H9 (cell line): Measurements from ENCODE around the gene SAP30L. TPM values are rescaled to one million over a fixed set of nuclear protein-coding genes. Genes with fewer than 3 reads are reported as not detected.

Experiments used
- DNase-seq: peaks from one replicate; pipeline ENCODE4 v3.0.0-alpha.2; 2017
- H2AFZ ChIP-seq: one replicate; pipeline ENCODE4 v1.6.1; 2013; ENCODE audit warnings: mild to moderate bottlenecking, low read length, control low read depth, moderate library complexity
- H2AK5ac ChIP-seq: 2 replicates; pipeline ENCODE4 v1.6.1; 2013; ENCODE audit warnings: low read length, control low read depth, mixed read lengths; ENCODE audit not compliant: insufficient read length
- H2BK120ac ChIP-seq: one replicate; pipeline ENCODE4 v1.6.1; 2013; ENCODE audit warnings: low read depth, mild to moderate bottlenecking, low read length, control low read depth, inconsistent platforms; ENCODE audit not compliant: poor library complexity, severe bottlenecking
- H2BK12ac ChIP-seq: 2 replicates; pipeline ENCODE4 v1.6.1; 2013; ENCODE audit warnings: low read length, control low read depth, mixed read lengths, low read depth; ENCODE audit not compliant: insufficient read length
- H2BK15ac ChIP-seq: 2 replicates; pipeline ENCODE4 v1.6.1; 2013; ENCODE audit warnings: low read depth, low read length, control low read depth
- H2BK20ac ChIP-seq: one replicate; pipeline ENCODE4 v1.6.1; 2013; ENCODE audit warnings: low read depth, mild to moderate bottlenecking, low read length, control low read depth, inconsistent platforms; ENCODE audit not compliant: poor library complexity, severe bottlenecking
- H2BK5ac ChIP-seq: 2 replicates; pipeline ENCODE4 v1.6.1; 2013; ENCODE audit warnings: low read length, control low read depth, mixed read lengths; ENCODE audit not compliant: insufficient read length
- H3K14ac ChIP-seq: 2 replicates; pipeline ENCODE4 v1.6.1; 2013; ENCODE audit warnings: low read length, control low read depth; ENCODE audit not compliant: insufficient read depth
- H3K18ac ChIP-seq: 2 replicates; pipeline ENCODE4 v1.6.1; 2013; ENCODE audit warnings: low read depth, mild to moderate bottlenecking, mixed read lengths, low read length, control low read depth; ENCODE audit not compliant: insufficient read length
- H3K23ac ChIP-seq: 2 replicates; pipeline ENCODE4 v1.6.1; 2013; ENCODE audit warnings: low read length, control low read depth, mixed read lengths, low read depth; ENCODE audit not compliant: insufficient read length
- H3K23me2 ChIP-seq: 2 replicates; pipeline ENCODE4 v1.6.1; 2013; ENCODE audit warnings: low read depth, mild to moderate bottlenecking, mixed read lengths, low read length, control low read depth; ENCODE audit not compliant: insufficient read length, poor library complexity, severe bottlenecking
- H3K27ac ChIP-seq: 2 replicates; pipeline ENCODE4 v1.5.1; 2013; ENCODE audit warnings: low read length, control low read depth, mixed read lengths, low read depth; ENCODE audit not compliant: insufficient read length
- H3K27me3 ChIP-seq: 2 replicates; pipeline ENCODE4 v1.6.1; 2013; ENCODE audit warnings: low read length, control low read depth, inconsistent platforms; ENCODE audit not compliant: insufficient read depth
- H3K4ac ChIP-seq: 2 replicates; pipeline ENCODE4 v1.6.1; 2013; ENCODE audit warnings: low read depth, mild to moderate bottlenecking, control low read depth, inconsistent platforms, low read length, moderate library complexity
- H3K4me1 ChIP-seq: 2 replicates; pipeline ENCODE4 v1.6.1; 2013; ENCODE audit warnings: low read length, control low read depth, inconsistent platforms; ENCODE audit not compliant: insufficient read depth
- H3K4me2 ChIP-seq: 2 replicates; pipeline ENCODE4 v1.6.1; 2013; ENCODE audit warnings: low read length, control low read depth, mixed read lengths; ENCODE audit not compliant: insufficient read length, insufficient read depth
- H3K56ac ChIP-seq: 2 replicates; pipeline ENCODE4 v1.6.1; 2013; ENCODE audit warnings: low read depth, mild to moderate bottlenecking, mixed read lengths, low read length, control low read depth; ENCODE audit not compliant: insufficient read length
- H3K79me1 ChIP-seq: 2 replicates; pipeline ENCODE4 v1.6.1; 2013; ENCODE audit warnings: low read depth, mild to moderate bottlenecking, moderate library complexity, low read length, control low read depth, inconsistent platforms; ENCODE audit not compliant: insufficient read depth, poor library complexity, severe bottlenecking
- H3K79me2 ChIP-seq: 2 replicates; pipeline ENCODE4 v1.6.1; 2013; ENCODE audit warnings: low read length, control low read depth, inconsistent platforms; ENCODE audit not compliant: insufficient read depth
- H3K9ac ChIP-seq: 2 replicates; pipeline ENCODE4 v1.6.1; 2013; ENCODE audit warnings: low read length, control low read depth, mixed read lengths; ENCODE audit not compliant: insufficient read length; ENCODE audit errors: extremely low read depth
- H3K9me3 ChIP-seq: one replicate; pipeline ENCODE4 v1.6.1; 2013; ENCODE audit warnings: low read depth, low read length, inconsistent platforms; ENCODE audit not compliant: control insufficient read depth
- H3T11ph ChIP-seq: one replicate; pipeline ENCODE4 v1.6.1; 2013; ENCODE audit warnings: mild to moderate bottlenecking, low read length, control low read depth, inconsistent platforms
- H4K20me1 ChIP-seq: one replicate; pipeline ENCODE4 v1.6.1; 2013; ENCODE audit not compliant: control insufficient read depth, insufficient read length, insufficient read depth
- H4K5ac ChIP-seq: 2 replicates; pipeline ENCODE4 v1.6.1; 2013; ENCODE audit warnings: low read depth, mild to moderate bottlenecking, mixed read lengths, low read length, control low read depth; ENCODE audit not compliant: insufficient read length
- H4K8ac ChIP-seq: replicated peaks from 2 replicates; pipeline ENCODE4 v1.6.1; 2013; ENCODE audit warnings: low read length, control low read depth, mixed read lengths, low read depth; ENCODE audit not compliant: insufficient read length
- H4K91ac ChIP-seq: 2 replicates; pipeline ENCODE4 v1.6.1; 2013; ENCODE audit warnings: low read depth, mild to moderate bottlenecking, moderate library complexity, mixed read lengths, low read length, control low read depth; ENCODE audit not compliant: insufficient read length
- H3K27ac Mint-ChIP-seq, 3 experiments: 2 replicates in 2 of 3; 3 replicates in 1 of 3; pipeline ENCODE4 v1.8.0; 2020 to 2021; ENCODE audit warnings: mixed read lengths in 3 of 3, mild to moderate bottlenecking in 1 of 3, moderate library complexity in 1 of 3
- H3K27me3 Mint-ChIP-seq: 2 replicates; pipeline ENCODE4 v1.8.0; 2021; ENCODE audit warnings: low read depth, mild to moderate bottlenecking, moderate library complexity, mixed read lengths
- H3K36me3 Mint-ChIP-seq, 3 experiments: 2 replicates in 2 of 3; 3 replicates in 1 of 3; pipeline ENCODE4 v1.8.0; 2020 to 2021; ENCODE audit warnings: low read depth in 3 of 3, mixed read lengths in 3 of 3; ENCODE audit not compliant: insufficient read depth in 1 of 3
- H3K4me1 Mint-ChIP-seq, 2 experiments: 2 replicates each; pipeline ENCODE4 v1.8.0; 2020; ENCODE audit warnings: mixed read lengths in 2 of 2
- H3K4me3 Mint-ChIP-seq, 2 experiments: 2 replicates in 1 of 2; 3 replicates in 1 of 2; pipeline ENCODE4 v1.8.0; 2020 to 2021; ENCODE audit warnings: mild to moderate bottlenecking in 2 of 2, mixed read lengths in 2 of 2, moderate library complexity in 1 of 2
- H3K9me3 Mint-ChIP-seq, 2 experiments: 2 replicates in 1 of 2; 3 replicates in 1 of 2; pipeline ENCODE4 v1.8.0; 2020; ENCODE audit warnings: mild to moderate bottlenecking in 2 of 2, mixed read lengths in 2 of 2, moderate library complexity in 1 of 2
- CTCF ChIP-seq: fragments of 200-600 bp; sonication (generic); conservative IDR thresholded peaks from 3 replicates; pipeline ENCODE4 v1.8.0; 2021; ENCODE audit warnings: antibody characterized with exemption, mild to moderate bottlenecking
- whole genome bisulfite sequencing: extraction: QIAGEN DNeasy Blood & Tissue Kit; methylation state at CpG from one replicate; pipeline ENCODE4 v1.1.7; 2013; ENCODE audit warnings: missing lambda C conversion rate, low lambda C conversion rate, mixed read lengths; ENCODE audit not compliant: insufficient read length; ENCODE audit errors: extremely low coverage; 5-methylcytosine and 5-hydroxymethylcytosine counted together
- total RNA-seq: library from RNA; stranded (reverse); gene quantifications from 2 replicates; pipeline ENCODE4 v1.2.1, GENCODE V29; 2021

SAP30L gene
- total RNA-seq, 1 experiment from 2014 or later: 25.0 TPM

- H2BK120ac ChIP-seq: no peak overlapping the region
- no peak for TF ChIP-seq CTCF
- H3K23me2 ChIP-seq: no peaks in the 10 kb centered on the region
- no peak overlapping the region for H2BK5ac ChIP-seq
- H3K18ac ChIP-seq: no peak overlapping the region
- Mint-ChIP-seq H3K4me3 (no peak overlapping the region; a peak in 1 of 5 replicates), H3K27ac (peak overlapping the region in 1 of 3 experiments; percentile 98; a peak in 3 of 7 replicates), H3K9me3 (peaks cover 3 to 7% of the 10 kb centered on the region in 2 experiments), H3K27me3 (no peaks in the 10 kb centered on the region), H3K36me3 (peaks cover 0 to 5% (median 5%) of the 10 kb centered on the region in 3 experiments; a peak in 3 of 7 replicates), H3K4me1 (peaks cover 10% of the 10 kb centered on the region in 2 experiments; a peak in 3 of 4 replicates)
- no peak overlapping the region for H4K5ac ChIP-seq
- H3K23ac ChIP-seq: no peak overlapping the region
- H2BK12ac ChIP-seq: no peak overlapping the region
- no peaks in the 10 kb centered on the region for H3K9me3 ChIP-seq
- H4K8ac ChIP-seq: no peak overlapping the region
- H2BK20ac ChIP-seq: no peak overlapping the region
- no peak overlapping the region for H4K91ac ChIP-seq
- no CpG with 5 or more reads among the region's 5 CpGs for WGBS
- H3K27ac ChIP-seq: no peak overlapping the region
- H3K14ac ChIP-seq: no peak overlapping the region
- no peak overlapping the region for H3K56ac ChIP-seq
- no peak overlapping the region for H2BK15ac ChIP-seq
- no peak overlapping the region for H3K9ac ChIP-seq
- no peaks in the 10 kb centered on the region for H4K20me1 ChIP-seq
- H3K27me3 ChIP-seq: no peaks in the 10 kb centered on the region
- H3K79me1 ChIP-seq: no peaks in the 10 kb centered on the region
- no peak overlapping the region for H3T11ph ChIP-seq
- H3K4ac ChIP-seq: no peak overlapping the region
- H2AK5ac ChIP-seq: no peak overlapping the region
- H3K79me2 ChIP-seq: no peaks in the 10 kb centered on the region
- DNase-seq: no peak
- no peak overlapping the region for H2AFZ ChIP-seq
- H3K4me2 ChIP-seq: no peak overlapping the region
- H3K4me1 ChIP-seq: peaks cover 6% of the 10 kb centered on the region; the same call in 1 of the 2 replicates
These were observed 27.4 kb upstream of the SAP30L start for GRCh38 chr5:154418344-154418820.
